NCI-H1436 (cell line): ENCODE results near the gene IGF2BP2.

Experiments used
- DNase-seq: peaks from one replicate; lab custom pipeline; 2025; lab: John Stamatoyannopoulos, UW

IGF2BP2 gene

GRCh38 chr3:185732782-185733181, 92.1 kb downstream of the IGF2BP2 start:
- DNase-seq = no peak

GRCh38 chr3:185730550-185730949, 94.3 kb downstream of the IGF2BP2 start:
- DNase-seq = no peak

GRCh38 chr3:185729337-185730055, 95.3 kb downstream of the IGF2BP2 start:
- no peak for DNase-seq

GRCh38 chr3:185728630-185729336, 96.1 kb downstream of the IGF2BP2 start:
- DNase-seq = no peak

GRCh38 chr3:185727873-185728272, 97.0 kb downstream of the IGF2BP2 start:
- DNase-seq = no peak

- no peak for DNase-seq
Observed at GRCh38 chr3:185726254-185726967, 98.4 kb downstream of the IGF2BP2 start.

DNA sequence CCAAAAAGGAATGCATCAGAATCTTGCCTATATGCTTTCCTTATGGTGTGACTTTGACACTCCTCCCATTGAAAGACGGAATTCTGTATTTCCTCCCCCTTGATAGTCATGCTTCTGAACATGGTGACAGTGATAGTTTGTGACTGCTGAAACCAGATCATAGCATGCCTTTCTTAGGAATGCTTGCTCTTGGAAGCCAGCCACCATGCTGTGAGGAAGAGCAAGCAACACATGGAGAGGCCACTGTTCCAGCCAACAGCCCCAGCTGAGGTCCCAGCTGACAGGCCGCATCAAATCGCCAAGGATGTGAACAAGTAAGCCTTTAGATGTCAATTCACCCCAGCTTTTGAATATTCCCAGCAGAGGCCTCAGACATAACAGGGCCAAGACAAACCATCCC, 100.1 kb downstream of the IGF2BP2 start:
- DNase-seq = no peak

- DNase-seq = no peak
Observed at GRCh38 chr3:185724251-185724650, 100.6 kb downstream of the IGF2BP2 start.

GRCh38 chr3:185722881-185723280, 102.0 kb downstream of the IGF2BP2 start:
- no peak for DNase-seq

DNA sequence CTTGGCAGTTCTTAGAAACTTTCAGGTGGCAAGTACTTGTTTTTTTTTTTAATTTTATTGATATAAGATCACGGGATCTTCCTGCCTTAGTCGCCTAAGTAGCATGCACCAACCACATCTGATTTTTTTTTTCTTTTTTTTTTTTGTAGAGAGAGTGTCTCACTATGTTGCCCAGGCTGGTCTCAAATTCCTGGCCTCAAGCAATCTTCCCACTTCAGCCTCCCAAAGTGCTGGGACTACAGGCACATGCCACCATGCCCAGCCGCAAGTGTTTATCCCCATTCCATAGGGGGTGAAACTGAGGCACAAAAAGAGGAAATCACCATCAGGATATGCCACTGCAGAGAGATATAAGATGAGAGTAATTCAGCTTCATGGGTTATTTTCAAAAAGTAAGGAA, 102.9 kb downstream of the IGF2BP2 start:
- DNase-seq = no peak

GRCh38 chr3:185720326-185720725, 104.5 kb downstream of the IGF2BP2 start:
- DNase-seq = no peak

DNA sequence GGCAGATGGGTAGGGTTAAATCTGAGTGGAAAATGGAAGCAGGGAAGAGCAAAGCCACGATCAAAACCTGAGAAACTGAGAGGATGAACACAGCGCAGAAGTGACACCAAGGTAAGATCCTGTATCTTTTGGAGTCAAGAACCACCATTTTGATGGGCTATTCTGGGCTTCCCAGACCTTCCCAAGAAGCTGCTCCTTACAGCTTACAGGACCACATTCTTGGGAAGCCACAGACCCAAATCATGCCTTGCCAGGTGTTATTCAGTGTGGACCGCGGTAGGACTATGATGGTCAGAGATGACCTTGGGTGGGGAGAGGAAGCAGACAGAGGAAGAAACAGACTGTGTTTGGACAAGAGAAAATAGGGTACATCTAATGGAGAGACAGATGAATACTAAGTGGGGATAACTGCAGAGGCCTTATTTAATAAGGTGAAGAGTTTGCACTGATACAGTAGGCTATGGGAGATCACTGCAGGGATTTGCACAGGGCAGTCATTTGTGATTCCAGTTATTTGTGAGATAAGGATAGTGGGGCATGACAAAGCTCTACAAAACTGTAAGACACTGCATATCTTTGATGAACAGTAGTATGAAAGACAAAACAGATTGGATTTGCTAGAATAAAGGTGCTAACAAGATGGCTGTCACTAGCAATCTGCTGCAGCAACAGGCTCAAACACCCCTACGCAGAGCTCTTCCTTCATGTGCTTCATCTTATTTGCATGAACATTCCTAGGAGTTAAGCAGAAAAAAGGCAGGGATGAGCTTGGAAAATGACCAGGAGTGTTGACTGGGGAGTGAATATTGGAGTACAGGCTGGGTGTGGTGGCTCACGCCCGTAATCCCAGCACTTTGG, 105.9 kb downstream of the IGF2BP2 start:
- no peak for DNase-seq

- DNase-seq = no peak
Observed at GRCh38 chr3:185717627-185718402, 107.0 kb downstream of the IGF2BP2 start.

DNA sequence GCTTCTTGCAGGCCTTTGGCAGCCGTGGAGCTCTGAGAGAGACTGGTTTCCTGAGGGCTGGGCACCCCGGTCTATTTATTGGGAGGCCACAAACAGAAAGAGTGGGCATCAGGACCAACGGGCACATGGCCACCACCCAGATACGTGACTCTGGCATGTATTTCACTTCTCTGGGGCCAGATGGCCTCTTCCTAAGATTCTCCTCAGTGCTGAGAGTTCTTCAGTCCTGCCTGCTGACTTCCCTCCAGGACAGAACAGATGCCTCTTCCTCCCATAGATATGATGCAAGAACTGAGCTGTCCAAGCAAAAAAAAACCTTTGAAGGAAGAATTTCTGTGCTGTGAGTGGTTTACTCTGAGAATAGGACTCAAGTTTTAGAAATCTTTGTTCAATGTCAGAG, 107.7 kb downstream of the IGF2BP2 start:
- DNase-seq = no peak

- DNase-seq = no peak
Observed at GRCh38 chr3:185716436-185717108, 108.3 kb downstream of the IGF2BP2 start.

DNA sequence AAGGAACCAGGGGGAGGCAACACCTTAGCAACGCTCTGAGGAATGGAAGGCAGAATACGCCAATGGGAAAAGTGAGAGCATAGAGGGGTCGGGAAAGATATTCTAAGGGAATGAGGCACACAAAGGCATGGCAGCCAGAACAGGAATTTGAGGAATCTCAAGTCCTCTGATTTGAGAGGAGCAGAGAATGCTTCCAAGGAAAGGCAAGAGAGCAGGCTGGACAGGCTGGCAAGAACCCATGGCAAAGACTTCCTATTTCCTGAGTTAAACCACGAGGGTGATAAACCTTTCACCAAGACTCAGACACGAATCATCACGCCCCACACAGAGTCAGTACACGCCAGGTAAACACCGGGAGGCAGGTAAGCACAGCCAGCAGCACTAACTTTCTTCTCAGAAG, 109.8 kb downstream of the IGF2BP2 start:
- no peak for DNase-seq

GRCh38 chr3:185714085-185714484, 110.8 kb downstream of the IGF2BP2 start:
- DNase-seq = no peak

- DNase-seq = no peak
Observed at GRCh38 chr3:185713015-185713414, 111.8 kb downstream of the IGF2BP2 start.

GRCh38 chr3:185712337-185712736, 112.5 kb downstream of the IGF2BP2 start:
- DNase-seq = no peak

- DNase-seq = no peak
Observed at GRCh38 chr3:185711255-185711870, 113.5 kb downstream of the IGF2BP2 start.
